DND-41 (cell line): ENCODE measurements around the gene ESYT3.

ENCODE experiments used
- ATAC-seq: fragments of 200-7000 bp; cut with Tn5 transposase; 3 replicates; pipeline ENCODE4 v1.9.1; 2021; ENCODE audit warnings: low read depth; ENCODE audit not compliant: insufficient read depth
- DNase-seq: peaks from one replicate; pipeline ENCODE4 v3.0.0-alpha.2; 2020
- H2AFZ ChIP-seq: 2 replicates; pipeline ENCODE4 v1.6.0; 2012; ENCODE audit warnings: low read depth, low read length
- H3K27ac ChIP-seq: 2 replicates; pipeline ENCODE4 v1.5.1; 2012; ENCODE audit warnings: low read length, inconsistent platforms
- H3K27me3 ChIP-seq: fragments of 200-600 bp; sonication (generic); 2 replicates; pipeline ENCODE4 v1.6.0; 2012; ENCODE audit warnings: low read length, mild to moderate bottlenecking, inconsistent platforms; ENCODE audit not compliant: insufficient read depth, poor library complexity
- H3K36me3 ChIP-seq: 2 replicates; pipeline ENCODE4 v1.5.1; 2012; ENCODE audit warnings: low read length, inconsistent platforms; ENCODE audit not compliant: insufficient read depth
- H3K4me1 ChIP-seq: 2 replicates; pipeline ENCODE4 v1.5.1; 2012; ENCODE audit warnings: mild to moderate bottlenecking, low read length; ENCODE audit not compliant: insufficient read depth
- H3K4me2 ChIP-seq: 2 replicates; pipeline ENCODE4 v1.6.0; 2012; ENCODE audit warnings: mild to moderate bottlenecking, moderate library complexity, low read length, inconsistent platforms; ENCODE audit not compliant: insufficient read depth
- H3K4me3 ChIP-seq, 2 experiments: fragments of 200-600 bp in 1 of 2; shearing (Covaris generic) in 1 of 2; 2 replicates each; pipeline ENCODE4 v1.5.1; 2012 to 2016; ENCODE audit warnings: inconsistent platforms in 2 of 2, low read length in 2 of 2, mild to moderate bottlenecking in 2 of 2, low read depth in 1 of 2, moderate library complexity in 1 of 2
- H3K79me2 ChIP-seq: 2 replicates; pipeline ENCODE4 v1.6.0; 2012; ENCODE audit warnings: low read length, inconsistent platforms; ENCODE audit not compliant: insufficient read depth
- H3K9ac ChIP-seq: 2 replicates; pipeline ENCODE4 v1.6.0; 2012; ENCODE audit warnings: low read depth, mild to moderate bottlenecking, inconsistent platforms, low read length, moderate library complexity
- H3K9me3 ChIP-seq: 2 replicates; pipeline ENCODE4 v1.5.1; 2012; ENCODE audit warnings: low read length, moderate library complexity, mild to moderate bottlenecking, inconsistent platforms; ENCODE audit not compliant: insufficient read depth, severe bottlenecking
- H4K20me1 ChIP-seq: 2 replicates; pipeline ENCODE4 v1.6.0; 2012; ENCODE audit warnings: low read length; ENCODE audit not compliant: insufficient read depth
- CTCF ChIP-seq: IDR thresholded peaks from 2 replicates; pipeline ENCODE4 v1.5.1; 2012; ENCODE audit warnings: borderline replicate concordance, low read length, moderate library complexity, mild to moderate bottlenecking; ENCODE audit not compliant: poor library complexity, severe bottlenecking; ENCODE audit errors: extremely low read depth
- EZH2 ChIP-seq: IDR thresholded peaks from 3 replicates; pipeline ENCODE4 v1.6.1; 2012; ENCODE audit warnings: borderline replicate concordance, low read depth, mild to moderate bottlenecking, moderate library complexity, low read length, inconsistent platforms; ENCODE audit not compliant: severe bottlenecking

Gene ESYT3

GRCh38 chr3:138445236-138445635 is 10.8 kb downstream of the ESYT3 start:
- no peaks in the 10 kb centered on the region for H3K36me3 ChIP-seq
- ATAC-seq (no peak), DNase-seq (no peak)
- H3K79me2 ChIP-seq, result no peaks in the 10 kb centered on the region
- no peaks in the 10 kb centered on the region for H4K20me1 ChIP-seq
- H3K4me3 ChIP-seq, result no peak overlapping the region
- H3K27me3 ChIP-seq, result no peaks in the 10 kb centered on the region
- no peaks in the 10 kb centered on the region for H3K9me3 ChIP-seq
- H3K9ac ChIP-seq, result no peak overlapping the region
- no peaks in the 10 kb centered on the region for H3K4me1 ChIP-seq
- TF ChIP-seq EZH2 (no peak), CTCF (no peak)
- H3K4me2 ChIP-seq, result no peak overlapping the region
- no peak overlapping the region for H3K27ac ChIP-seq
- H2AFZ ChIP-seq, result no peak overlapping the region

GRCh38 chr3:138445654-138446053 is 11.2 kb downstream of the ESYT3 start:
- H3K27ac ChIP-seq, result no peak overlapping the region
- H3K36me3 ChIP-seq, result no peaks in the 10 kb centered on the region
- no peak overlapping the region for H3K9ac ChIP-seq
- ATAC-seq (no peak), DNase-seq (no peak)
- H2AFZ ChIP-seq, result no peak overlapping the region
- TF ChIP-seq CTCF (no peak), EZH2 (no peak)
- no peaks in the 10 kb centered on the region for H3K27me3 ChIP-seq
- no peaks in the 10 kb centered on the region for H3K9me3 ChIP-seq
- no peak overlapping the region for H3K4me3 ChIP-seq
- H3K4me1 ChIP-seq, result no peaks in the 10 kb centered on the region
- no peak overlapping the region for H3K4me2 ChIP-seq
- H4K20me1 ChIP-seq, result no peaks in the 10 kb centered on the region
- H3K79me2 ChIP-seq, result no peaks in the 10 kb centered on the region

GRCh38 chr3:138448631-138449030 is 14.2 kb downstream of the ESYT3 start:
- H3K4me1 ChIP-seq, result no peaks in the 10 kb centered on the region
- no peak overlapping the region for H3K4me3 ChIP-seq
- H3K27me3 ChIP-seq, result no peaks in the 10 kb centered on the region
- H3K79me2 ChIP-seq, result no peaks in the 10 kb centered on the region
- TF ChIP-seq CTCF, result no peak
- TF ChIP-seq EZH2, result no peak
- ATAC-seq (no peak), DNase-seq (no peak)
- no peak overlapping the region for H3K4me2 ChIP-seq
- no peak overlapping the region for H3K9ac ChIP-seq
- H2AFZ ChIP-seq, result no peak overlapping the region
- H3K9me3 ChIP-seq, result no peaks in the 10 kb centered on the region
- no peaks in the 10 kb centered on the region for H4K20me1 ChIP-seq
- H3K27ac ChIP-seq, result no peak overlapping the region
- no peaks in the 10 kb centered on the region for H3K36me3 ChIP-seq

GRCh38 chr3:138449490-138449889 is 15.1 kb downstream of the ESYT3 start:
- DNase-seq (no peak), ATAC-seq (no peak)
- Histone ChIP-seq H3K27ac (no peak overlapping the region), H3K79me2 (no peaks in the 10 kb centered on the region), H3K9me3 (no peaks in the 10 kb centered on the region), H3K4me3 (no peak overlapping the region), H2AFZ (no peak overlapping the region), H3K9ac (no peak overlapping the region), H3K4me2 (no peak overlapping the region), H3K27me3 (no peaks in the 10 kb centered on the region), H3K4me1 (no peaks in the 10 kb centered on the region), H4K20me1 (no peaks in the 10 kb centered on the region), H3K36me3 (no peaks in the 10 kb centered on the region)
- TF ChIP-seq CTCF, result no peak
